HEK293 (cell line): ENCODE data around the gene WDR11.

Source experiments
- ZNF433 ChIP-seq: fragments of 450-650 bp; formaldehyde crosslinking; IDR thresholded peaks from 2 replicates; pipeline ENCODE4 v1.5.1; 2016; ENCODE audit warnings: missing biosample characterization, missing genetic modification characterization, low read depth
- TF ChIP-seq, protein P1 (sequence below): fragments of 450-650 bp; formaldehyde crosslinking; IDR thresholded peaks from 2 replicates; pipeline ENCODE4 v1.5.1; 2016; ENCODE audit warnings: missing biosample characterization, missing genetic modification characterization

DNA sequence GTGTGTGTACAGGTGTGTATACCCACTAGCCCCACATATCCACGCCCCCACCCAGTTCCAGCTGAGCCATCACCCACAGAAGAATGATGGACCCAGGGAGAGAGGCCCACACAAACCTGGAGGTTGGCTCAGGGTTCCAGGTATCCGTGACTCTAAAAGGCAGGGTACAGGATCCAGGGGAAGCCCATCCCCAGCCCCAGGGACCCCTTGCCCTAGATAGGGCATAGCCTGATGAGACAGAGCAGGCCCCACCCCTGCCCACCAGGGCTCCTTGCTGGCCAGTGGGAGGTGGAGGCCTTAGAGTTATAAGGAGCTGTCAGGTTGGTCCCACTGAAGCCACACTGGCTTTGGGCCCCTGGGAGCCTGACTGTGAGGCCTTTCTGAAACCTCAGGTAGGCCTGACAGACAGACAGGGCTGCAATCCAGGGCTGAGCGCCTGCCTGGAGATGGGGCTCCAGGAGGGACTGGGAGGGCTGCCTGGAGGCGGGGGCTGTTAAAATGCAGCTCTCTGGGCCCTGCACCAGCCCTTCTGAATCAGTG, 93.5 kb downstream of the WDR11 start:
- no peak for TF ChIP-seq ZNF433 (tag by site-specific recombination)
- TF ChIP-seq, protein P1, sequence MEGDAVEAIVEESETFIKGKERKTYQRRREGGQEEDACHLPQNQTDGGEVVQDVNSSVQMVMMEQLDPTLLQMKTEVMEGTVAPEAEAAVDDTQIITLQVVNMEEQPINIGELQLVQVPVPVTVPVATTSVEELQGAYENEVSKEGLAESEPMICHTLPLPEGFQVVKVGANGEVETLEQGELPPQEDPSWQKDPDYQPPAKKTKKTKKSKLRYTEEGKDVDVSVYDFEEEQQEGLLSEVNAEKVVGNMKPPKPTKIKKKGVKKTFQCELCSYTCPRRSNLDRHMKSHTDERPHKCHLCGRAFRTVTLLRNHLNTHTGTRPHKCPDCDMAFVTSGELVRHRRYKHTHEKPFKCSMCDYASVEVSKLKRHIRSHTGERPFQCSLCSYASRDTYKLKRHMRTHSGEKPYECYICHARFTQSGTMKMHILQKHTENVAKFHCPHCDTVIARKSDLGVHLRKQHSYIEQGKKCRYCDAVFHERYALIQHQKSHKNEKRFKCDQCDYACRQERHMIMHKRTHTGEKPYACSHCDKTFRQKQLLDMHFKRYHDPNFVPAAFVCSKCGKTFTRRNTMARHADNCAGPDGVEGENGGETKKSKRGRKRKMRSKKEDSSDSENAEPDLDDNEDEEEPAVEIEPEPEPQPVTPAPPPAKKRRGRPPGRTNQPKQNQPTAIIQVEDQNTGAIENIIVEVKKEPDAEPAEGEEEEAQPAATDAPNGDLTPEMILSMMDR: no peak
